H9 (cell line): ENCODE data around the gene HSD17B2. TPM values are rescaled to one million over a fixed set of nuclear protein-coding genes. Genes with fewer than 3 reads are reported as not detected.

ENCODE experiments used
- DNase-seq: peaks from one replicate; pipeline ENCODE4 v3.0.0-alpha.2; 2017
- H2AFZ ChIP-seq: one replicate; pipeline ENCODE4 v1.6.1; 2013; ENCODE audit warnings: mild to moderate bottlenecking, low read length, control low read depth, moderate library complexity
- H2AK5ac ChIP-seq: 2 replicates; pipeline ENCODE4 v1.6.1; 2013; ENCODE audit warnings: low read length, control low read depth, mixed read lengths; ENCODE audit not compliant: insufficient read length
- H2BK120ac ChIP-seq: one replicate; pipeline ENCODE4 v1.6.1; 2013; ENCODE audit warnings: low read depth, mild to moderate bottlenecking, low read length, control low read depth, inconsistent platforms; ENCODE audit not compliant: poor library complexity, severe bottlenecking
- H2BK12ac ChIP-seq: 2 replicates; pipeline ENCODE4 v1.6.1; 2013; ENCODE audit warnings: low read length, control low read depth, mixed read lengths, low read depth; ENCODE audit not compliant: insufficient read length
- H2BK15ac ChIP-seq: 2 replicates; pipeline ENCODE4 v1.6.1; 2013; ENCODE audit warnings: low read depth, low read length, control low read depth
- H2BK20ac ChIP-seq: one replicate; pipeline ENCODE4 v1.6.1; 2013; ENCODE audit warnings: low read depth, mild to moderate bottlenecking, low read length, control low read depth, inconsistent platforms; ENCODE audit not compliant: poor library complexity, severe bottlenecking
- H2BK5ac ChIP-seq: 2 replicates; pipeline ENCODE4 v1.6.1; 2013; ENCODE audit warnings: low read length, control low read depth, mixed read lengths; ENCODE audit not compliant: insufficient read length
- H3K14ac ChIP-seq: 2 replicates; pipeline ENCODE4 v1.6.1; 2013; ENCODE audit warnings: low read length, control low read depth; ENCODE audit not compliant: insufficient read depth
- H3K18ac ChIP-seq: 2 replicates; pipeline ENCODE4 v1.6.1; 2013; ENCODE audit warnings: low read depth, mild to moderate bottlenecking, mixed read lengths, low read length, control low read depth; ENCODE audit not compliant: insufficient read length
- H3K23ac ChIP-seq: 2 replicates; pipeline ENCODE4 v1.6.1; 2013; ENCODE audit warnings: low read length, control low read depth, mixed read lengths, low read depth; ENCODE audit not compliant: insufficient read length
- H3K23me2 ChIP-seq: 2 replicates; pipeline ENCODE4 v1.6.1; 2013; ENCODE audit warnings: low read depth, mild to moderate bottlenecking, mixed read lengths, low read length, control low read depth; ENCODE audit not compliant: insufficient read length, poor library complexity, severe bottlenecking
- H3K27ac ChIP-seq: 2 replicates; pipeline ENCODE4 v1.5.1; 2013; ENCODE audit warnings: low read length, control low read depth, mixed read lengths, low read depth; ENCODE audit not compliant: insufficient read length
- H3K27me3 ChIP-seq: 2 replicates; pipeline ENCODE4 v1.6.1; 2013; ENCODE audit warnings: low read length, control low read depth, inconsistent platforms; ENCODE audit not compliant: insufficient read depth
- H3K4ac ChIP-seq: 2 replicates; pipeline ENCODE4 v1.6.1; 2013; ENCODE audit warnings: low read depth, mild to moderate bottlenecking, control low read depth, inconsistent platforms, low read length, moderate library complexity
- H3K4me1 ChIP-seq: 2 replicates; pipeline ENCODE4 v1.6.1; 2013; ENCODE audit warnings: low read length, control low read depth, inconsistent platforms; ENCODE audit not compliant: insufficient read depth
- H3K4me2 ChIP-seq: 2 replicates; pipeline ENCODE4 v1.6.1; 2013; ENCODE audit warnings: low read length, control low read depth, mixed read lengths; ENCODE audit not compliant: insufficient read length, insufficient read depth
- H3K56ac ChIP-seq: 2 replicates; pipeline ENCODE4 v1.6.1; 2013; ENCODE audit warnings: low read depth, mild to moderate bottlenecking, mixed read lengths, low read length, control low read depth; ENCODE audit not compliant: insufficient read length
- H3K79me1 ChIP-seq: 2 replicates; pipeline ENCODE4 v1.6.1; 2013; ENCODE audit warnings: low read depth, mild to moderate bottlenecking, moderate library complexity, low read length, control low read depth, inconsistent platforms; ENCODE audit not compliant: insufficient read depth, poor library complexity, severe bottlenecking
- H3K79me2 ChIP-seq: 2 replicates; pipeline ENCODE4 v1.6.1; 2013; ENCODE audit warnings: low read length, control low read depth, inconsistent platforms; ENCODE audit not compliant: insufficient read depth
- H3K9ac ChIP-seq: 2 replicates; pipeline ENCODE4 v1.6.1; 2013; ENCODE audit warnings: low read length, control low read depth, mixed read lengths; ENCODE audit not compliant: insufficient read length; ENCODE audit errors: extremely low read depth
- H3K9me3 ChIP-seq: one replicate; pipeline ENCODE4 v1.6.1; 2013; ENCODE audit warnings: low read depth, low read length, inconsistent platforms; ENCODE audit not compliant: control insufficient read depth
- H3T11ph ChIP-seq: one replicate; pipeline ENCODE4 v1.6.1; 2013; ENCODE audit warnings: mild to moderate bottlenecking, low read length, control low read depth, inconsistent platforms
- H4K20me1 ChIP-seq: one replicate; pipeline ENCODE4 v1.6.1; 2013; ENCODE audit not compliant: control insufficient read depth, insufficient read length, insufficient read depth
- H4K5ac ChIP-seq: 2 replicates; pipeline ENCODE4 v1.6.1; 2013; ENCODE audit warnings: low read depth, mild to moderate bottlenecking, mixed read lengths, low read length, control low read depth; ENCODE audit not compliant: insufficient read length
- H4K8ac ChIP-seq: replicated peaks from 2 replicates; pipeline ENCODE4 v1.6.1; 2013; ENCODE audit warnings: low read length, control low read depth, mixed read lengths, low read depth; ENCODE audit not compliant: insufficient read length
- H4K91ac ChIP-seq: 2 replicates; pipeline ENCODE4 v1.6.1; 2013; ENCODE audit warnings: low read depth, mild to moderate bottlenecking, moderate library complexity, mixed read lengths, low read length, control low read depth; ENCODE audit not compliant: insufficient read length
- H3K27ac Mint-ChIP-seq, 3 experiments: 2 replicates in 2 of 3; 3 replicates in 1 of 3; pipeline ENCODE4 v1.8.0; 2020 to 2021; ENCODE audit warnings: mixed read lengths in 3 of 3, mild to moderate bottlenecking in 1 of 3, moderate library complexity in 1 of 3
- H3K27me3 Mint-ChIP-seq: 2 replicates; pipeline ENCODE4 v1.8.0; 2021; ENCODE audit warnings: low read depth, mild to moderate bottlenecking, moderate library complexity, mixed read lengths
- H3K36me3 Mint-ChIP-seq, 3 experiments: 2 replicates in 2 of 3; 3 replicates in 1 of 3; pipeline ENCODE4 v1.8.0; 2020 to 2021; ENCODE audit warnings: low read depth in 3 of 3, mixed read lengths in 3 of 3; ENCODE audit not compliant: insufficient read depth in 1 of 3
- H3K4me1 Mint-ChIP-seq, 2 experiments: 2 replicates each; pipeline ENCODE4 v1.8.0; 2020; ENCODE audit warnings: mixed read lengths in 2 of 2
- H3K4me3 Mint-ChIP-seq, 2 experiments: 2 replicates in 1 of 2; 3 replicates in 1 of 2; pipeline ENCODE4 v1.8.0; 2020 to 2021; ENCODE audit warnings: mild to moderate bottlenecking in 2 of 2, mixed read lengths in 2 of 2, moderate library complexity in 1 of 2
- H3K9me3 Mint-ChIP-seq, 2 experiments: 2 replicates in 1 of 2; 3 replicates in 1 of 2; pipeline ENCODE4 v1.8.0; 2020; ENCODE audit warnings: mild to moderate bottlenecking in 2 of 2, mixed read lengths in 2 of 2, moderate library complexity in 1 of 2
- CTCF ChIP-seq: fragments of 200-600 bp; sonication (generic); conservative IDR thresholded peaks from 3 replicates; pipeline ENCODE4 v1.8.0; 2021; ENCODE audit warnings: antibody characterized with exemption, mild to moderate bottlenecking
- WGBS: extraction: QIAGEN DNeasy Blood & Tissue Kit; methylation state at CpG from one replicate; pipeline ENCODE4 v1.1.7; 2013; ENCODE audit warnings: missing lambda C conversion rate, low lambda C conversion rate, mixed read lengths; ENCODE audit not compliant: insufficient read length; ENCODE audit errors: extremely low coverage; 5-methylcytosine and 5-hydroxymethylcytosine counted together
- total RNA-seq: library from RNA; stranded (reverse); gene quantifications from 2 replicates; pipeline ENCODE4 v1.2.1, GENCODE V29; 2021

The HSD17B2 gene
- total RNA-seq, 1 experiment from 2014 or later, result not detected

GRCh38 chr16:82037251-82037650, 2.2 kb downstream of the HSD17B2 start:
- H2BK12ac ChIP-seq, result no peak overlapping the region
- Mint-ChIP-seq H3K36me3 (no peaks in the 10 kb centered on the region), H3K9me3 (no peaks in the 10 kb centered on the region), H3K27ac (no peak overlapping the region), H3K4me3 (no peak overlapping the region), H3K4me1 (peaks cover 9 to 11% of the 10 kb centered on the region in 2 experiments), H3K27me3 (peaks cover 7% of the 10 kb centered on the region)
- no peak overlapping the region for H3K27ac ChIP-seq
- no peak overlapping the region for H3K9ac ChIP-seq
- no peak overlapping the region for H2AK5ac ChIP-seq
- H3K79me1 ChIP-seq, result no peaks in the 10 kb centered on the region
- H3K18ac ChIP-seq, result no peak overlapping the region
- no peak overlapping the region for H2AFZ ChIP-seq
- no peak overlapping the region for H2BK15ac ChIP-seq
- no peak overlapping the region for H3K4ac ChIP-seq
- no peak overlapping the region for H3T11ph ChIP-seq
- WGBS, result no CpG with 5 or more reads among the region's 4 CpGs
- peaks cover 4% of the 10 kb centered on the region; the same call in 1 of the 2 replicates for H3K4me1 ChIP-seq
- no peaks in the 10 kb centered on the region for H3K9me3 ChIP-seq
- DNase-seq, result no peak
- H3K56ac ChIP-seq, result no peak overlapping the region
- no peaks in the 10 kb centered on the region for H3K23me2 ChIP-seq
- no peak overlapping the region for H4K91ac ChIP-seq
- H3K23ac ChIP-seq, result no peak overlapping the region
- H4K5ac ChIP-seq, result no peak overlapping the region
- H3K27me3 ChIP-seq, result no peaks in the 10 kb centered on the region
- no peaks in the 10 kb centered on the region for H3K79me2 ChIP-seq
- no peak overlapping the region for H3K4me2 ChIP-seq
- H2BK5ac ChIP-seq, result no peak overlapping the region
- no peaks in the 10 kb centered on the region for H4K20me1 ChIP-seq
- no peak overlapping the region for H4K8ac ChIP-seq
- H3K14ac ChIP-seq, result no peak overlapping the region
- no peak overlapping the region for H2BK120ac ChIP-seq
- no peak overlapping the region for H2BK20ac ChIP-seq
- no peak for TF ChIP-seq CTCF
